ENCODE measurements around the gene CLBA1.

Gene CLBA1

GRCh38 chr14:105015905-105016304 lies 30.3 kb downstream of the CLBA1 start:
- no peaks in the 10 kb centered on the region for H3K9me3 Mint-ChIP-seq
- peaks cover 23% of the 10 kb centered on the region for H3K36me3 Mint-ChIP-seq (ENCODE audit: insufficient read depth)
- peak overlapping the region; percentile 97 for H3K27ac Mint-ChIP-seq
- no peak for DNase-seq
- H3K4me1 Mint-ChIP-seq (ENCODE audit: low read depth in 2 of 2), result peaks cover 72 to 77% of the 10 kb centered on the region in 2 donors
- H3K4me3 Mint-ChIP-seq, result peak overlapping the region; percentile 73 to 93
- ATAC-seq (replicated peaks), result no peak
- no peaks in the 10 kb centered on the region for H3K27me3 Mint-ChIP-seq

- H3K4me3 Mint-ChIP-seq, result peak overlapping the region; percentile 89 to 93
- peak overlapping the region; percentile 96 to 97 for H3K27ac Mint-ChIP-seq
- no peaks in the 10 kb centered on the region for H3K9me3 Mint-ChIP-seq
- H3K36me3 Mint-ChIP-seq (ENCODE audit: insufficient read depth), result peaks cover 21% of the 10 kb centered on the region
- peaks cover 62 to 70% of the 10 kb centered on the region in 2 donors for H3K4me1 Mint-ChIP-seq (ENCODE audit: low read depth in 2 of 2)
- H3K27me3 Mint-ChIP-seq, result no peaks in the 10 kb centered on the region
- no peak for DNase-seq
- no peak for ATAC-seq (replicated peaks)
These were observed 32.8 kb downstream of the CLBA1 start for GRCh38 chr14:105018414-105018813.

- peak; percentile 72 to 77 (median 72) for DNase-seq
- Mint-ChIP-seq H3K27ac (peak overlapping the region; percentile 96 to 97), H3K27me3 (no peaks in the 10 kb centered on the region)
These were observed 34.5 kb downstream of the CLBA1 start for GRCh38 chr14:105019861-105020814.

GRCh38 chr14:105020815-105021655 lies 35.4 kb downstream of the CLBA1 start, which contains the start of gene CDCA4:
TSS of gene CDCA4 (minus strand) at chr14:105021083. CDS start at chr14:105011929, 9,154 bp downstream.
- Mint-ChIP-seq H3K27ac (peak within 1 kb of the TSS; percentile 96 to 97), H3K27me3 (no peaks in the 10 kb centered on the region), H3K4me1 (ENCODE audit: low read depth in 2 of 2) (peaks cover 52% of the 10 kb centered on the region in 2 donors), H3K36me3 (ENCODE audit: insufficient read depth) (peaks cover 23% of the 10 kb centered on the region), H3K9me3 (no peaks in the 10 kb centered on the region), H3K4me3 (peak within 1 kb of the TSS; percentile 89 to 93)
- ATAC-seq (replicated peaks) (peak; percentile 72), DNase-seq (peak; percentile 95 to 97 (median 96))

More at GRCh38 chr14:105019861-105020814, 34.5 kb downstream of the CLBA1 start:
- H3K9me3 Mint-ChIP-seq, result no peaks in the 10 kb centered on the region
- H3K36me3 Mint-ChIP-seq (ENCODE audit: insufficient read depth), result peaks cover 22% of the 10 kb centered on the region
- peaks cover 55 to 58% of the 10 kb centered on the region in 2 donors for H3K4me1 Mint-ChIP-seq (ENCODE audit: low read depth in 2 of 2)
- peak overlapping the region; percentile 89 to 93 for H3K4me3 Mint-ChIP-seq
- peak; percentile 47 for ATAC-seq (replicated peaks)

- Mint-ChIP-seq H3K27ac (peak overlapping the region; percentile 92 to 93), H3K36me3 (ENCODE audit: insufficient read depth) (peaks cover 23% of the 10 kb centered on the region), H3K4me3 (peak overlapping the region; percentile 86 to 93), H3K27me3 (no peaks in the 10 kb centered on the region), H3K4me1 (ENCODE audit: low read depth in 2 of 2) (peaks cover 47 to 50% of the 10 kb centered on the region in 2 donors), H3K9me3 (no peaks in the 10 kb centered on the region)
- no peak for DNase-seq
- ATAC-seq (replicated peaks), result no peak
These were observed 36.2 kb downstream of the CLBA1 start for GRCh38 chr14:105021656-105022275.

GRCh38 chr14:105022276-105022670 lies 36.7 kb downstream of the CLBA1 start:
- Mint-ChIP-seq H3K4me3 (peak overlapping the region; percentile 86 to 93), H3K9me3 (no peaks in the 10 kb centered on the region), H3K4me1 (ENCODE audit: low read depth in 2 of 2) (peaks cover 45 to 49% of the 10 kb centered on the region in 2 donors), H3K27me3 (no peaks in the 10 kb centered on the region), H3K27ac (peak overlapping the region; percentile 92 to 93), H3K36me3 (ENCODE audit: insufficient read depth) (peaks cover 23% of the 10 kb centered on the region)
- ATAC-seq (replicated peaks) (no peak), DNase-seq (no peak)

- DNase-seq (no peak), ATAC-seq (replicated peaks) (no peak)
- H3K36me3 Mint-ChIP-seq (ENCODE audit: insufficient read depth), result peaks cover 23% of the 10 kb centered on the region
- H3K9me3 Mint-ChIP-seq, result no peaks in the 10 kb centered on the region
- no peak overlapping the region for H3K4me3 Mint-ChIP-seq
- peaks cover 39 to 41% of the 10 kb centered on the region in 2 donors for H3K4me1 Mint-ChIP-seq (ENCODE audit: low read depth in 2 of 2)
- peak overlapping the region; percentile 67 to 94 for H3K27ac Mint-ChIP-seq
- H3K27me3 Mint-ChIP-seq, result no peaks in the 10 kb centered on the region
These were observed 37.6 kb downstream of the CLBA1 start for GRCh38 chr14:105023144-105023543.

GRCh38 chr14:105023791-105024480 lies 38.3 kb downstream of the CLBA1 start:
- peak overlapping the region; percentile 67 to 94 for H3K27ac Mint-ChIP-seq
- H3K9me3 Mint-ChIP-seq, result no peaks in the 10 kb centered on the region
- H3K36me3 Mint-ChIP-seq (ENCODE audit: insufficient read depth), result peaks cover 23% of the 10 kb centered on the region
- H3K27me3 Mint-ChIP-seq, result no peaks in the 10 kb centered on the region
- DNase-seq (no peak), ATAC-seq (replicated peaks) (no peak)
- peaks cover 35% of the 10 kb centered on the region in 2 donors for H3K4me1 Mint-ChIP-seq (ENCODE audit: low read depth in 2 of 2)
- H3K4me3 Mint-ChIP-seq, result peak overlapping the region in 1 of 2 donors; percentile 10

GRCh38 chr14:105025429-105025828 lies 39.8 kb downstream of the CLBA1 start:
- Mint-ChIP-seq H3K27ac (peak overlapping the region; percentile 94), H3K4me1 (ENCODE audit: low read depth in 2 of 2) (peaks cover 23 to 24% of the 10 kb centered on the region in 2 donors), H3K36me3 (ENCODE audit: insufficient read depth) (peaks cover 16% of the 10 kb centered on the region), H3K9me3 (no peaks in the 10 kb centered on the region), H3K4me3 (peak overlapping the region; percentile 43 to 63), H3K27me3 (no peaks in the 10 kb centered on the region)
- DNase-seq, result no peak
- ATAC-seq (replicated peaks), result no peak

- ATAC-seq (replicated peaks) (no peak), DNase-seq (no peak)
- Mint-ChIP-seq H3K4me3 (peak overlapping the region; percentile 43 to 63), H3K27ac (peak overlapping the region; percentile 94), H3K4me1 (ENCODE audit: low read depth in 2 of 2) (peaks cover 23 to 28% of the 10 kb centered on the region in 2 donors), H3K36me3 (ENCODE audit: insufficient read depth) (peaks cover 13% of the 10 kb centered on the region), H3K9me3 (no peaks in the 10 kb centered on the region), H3K27me3 (no peaks in the 10 kb centered on the region)
These were observed 40.6 kb downstream of the CLBA1 start for GRCh38 chr14:105026033-105026785.

- H3K36me3 Mint-ChIP-seq (ENCODE audit: insufficient read depth), result peaks cover 9% of the 10 kb centered on the region
These were observed 41.4 kb downstream of the CLBA1 start for GRCh38 chr14:105026802-105027563.

More at GRCh38 chr14:105026802-105027563, 41.4 kb downstream of the CLBA1 start:
- Mint-ChIP-seq H3K4me3 (peak overlapping the region in 1 of 2 donors; percentile 33), H3K9me3 (no peaks in the 10 kb centered on the region), H3K27ac (peak overlapping the region; percentile 94), H3K4me1 (ENCODE audit: low read depth in 2 of 2) (peaks cover 17 to 21% of the 10 kb centered on the region in 2 donors), H3K27me3 (no peaks in the 10 kb centered on the region)
- ATAC-seq (replicated peaks) (no peak), DNase-seq (no peak)

All from effector memory CD8-positive, alpha-beta T cell (primary cell).